Breast epithelium (tissue), 3 donors: ENCODE results near the gene RANBP1. TPM values are rescaled to one million over a fixed set of nuclear protein-coding genes. Genes with fewer than 3 reads are reported as not detected.

ENCODE experiments used
- total RNA-seq, 3 donors: library from RNA; depleted of rRNA; stranded (reverse); fragments of >200 nt; gene quantifications; one replicate each; pipeline ENCODE4 v1.1.0, GENCODE V29; 2016

RANBP1 gene
- total RNA-seq, 3 donors from 2014 or later = 131 to 202 (median 146) TPM

Other genes with a start within 250 kb of the RANBP1 start
- gene COMT, start 174.3 kb upstream of the RANBP1 start, total RNA-seq = 100 to 1,000 TPM; 136 to 198 (median 196) TPM
- gene TXNRD2, start 174.3 kb upstream of the RANBP1 start, total RNA-seq = 10 to 100 TPM; 13.8 to 22.8 (median 20.6) TPM
- 10 to 100 TPM; 13.0 to 51.2 (median 44.2) TPM for gene ARVCF, start 99.3 kb upstream of the RANBP1 start, total RNA-seq
- 10 to 100 TPM; 25.9 to 55.4 (median 33.4) TPM for gene TANGO2, start 95.0 kb upstream of the RANBP1 start, total RNA-seq
- 10 to 100 TPM; 18.4 to 34.7 (median 29.0) TPM for gene DGCR8, start 35.9 kb upstream of the RANBP1 start, total RNA-seq
- gene TRMT2A, start 1.1 kb downstream of the RANBP1 start, total RNA-seq = 10 to 100 TPM; 49.8 to 72.4 (median 51.1) TPM
- gene ZDHHC8, start 15.7 kb downstream of the RANBP1 start, total RNA-seq = 10 to 100 TPM; 10.2 to 14.1 (median 11.2) TPM
- under 1 TPM in 1 of 3 donors, not detected in 2; 0.66 TPM for gene CCDC188, start 35.0 kb downstream of the RANBP1 start, total RNA-seq
- gene RTN4R, start 152.2 kb downstream of the RANBP1 start, total RNA-seq = 1 to 10 TPM in 2 of 3 donors, under 1 TPM in 1; 0.48 to 2.0 (median 1.9) TPM
- gene DGCR6L, start 204.0 kb downstream of the RANBP1 start, total RNA-seq = 10 to 100 TPM; 58.3 to 73.6 (median 60.6) TPM